HG02610 (cell line): ENCODE results near the gene MSL2.
"Not testable (repeated sequence)": the region's sequence is repeated elsewhere in the genome, so short reads cannot be mapped to it uniquely, and the experiment has no call there.

Source experiments
- ATAC-seq: cut with Tn5 transposase; IDR thresholded peaks from one replicate; pipeline ENCODE4 v1.9.1; 2021; ENCODE audit warnings: mild to moderate bottlenecking, moderate library complexity; ENCODE audit not compliant: unreplicated experiment

MSL2 gene

GRCh38 chr3:136193278-136194054 lies 2.7 kb downstream of the MSL2 start:
- no peak for ATAC-seq

GRCh38 chr3:136192831-136193230 lies 3.3 kb downstream of the MSL2 start:
- ATAC-seq: no peak

- not testable (repeated sequence) for ATAC-seq
Measured at GRCh38 chr3:136192195-136192594, 3.9 kb downstream of the MSL2 start.

GRCh38 chr3:136189859-136190617 lies 6.1 kb downstream of the MSL2 start:
- no peak for ATAC-seq

- ATAC-seq: no peak
Measured at GRCh38 chr3:136189043-136189442, 7.1 kb downstream of the MSL2 start.

- ATAC-seq: no peak
Measured at GRCh38 chr3:136187868-136188267, 8.3 kb downstream of the MSL2 start.

GRCh38 chr3:136186846-136187245 lies 9.3 kb downstream of the MSL2 start:
- no peak for ATAC-seq

- ATAC-seq: no peak
Measured at GRCh38 chr3:136186344-136186743, 9.8 kb downstream of the MSL2 start.

- ATAC-seq: no peak
Measured at GRCh38 chr3:136184703-136185102, 11.4 kb downstream of the MSL2 start.

GRCh38 chr3:136181741-136182140 lies 14.4 kb downstream of the MSL2 start:
- no peak for ATAC-seq

GRCh38 chr3:136177876-136178275 lies 18.3 kb downstream of the MSL2 start:
- ATAC-seq: no peak

GRCh38 chr3:136173939-136174490 lies 22.1 kb downstream of the MSL2 start:
- no peak for ATAC-seq

GRCh38 chr3:136171097-136171542 lies 25.0 kb downstream of the MSL2 start:
- ATAC-seq: peak; percentile 57

- ATAC-seq: not testable (repeated sequence)
Measured at GRCh38 chr3:136168236-136168635, 27.9 kb downstream of the MSL2 start.

- ATAC-seq: no peak
Measured at GRCh38 chr3:136166507-136166906, 29.6 kb downstream of the MSL2 start.

GRCh38 chr3:136163607-136164006 lies 32.5 kb downstream of the MSL2 start:
- ATAC-seq: not testable (repeated sequence)

- ATAC-seq: no peak
Measured at GRCh38 chr3:136162322-136162721, 33.8 kb downstream of the MSL2 start.

GRCh38 chr3:136161516-136161915 lies 34.6 kb downstream of the MSL2 start:
- no peak for ATAC-seq

- no peak for ATAC-seq
Measured at GRCh38 chr3:136152963-136153362, 43.2 kb downstream of the MSL2 start.

GRCh38 chr3:136152176-136152843 lies 43.8 kb downstream of the MSL2 start:
- ATAC-seq: no peak

- ATAC-seq: no peak
Measured at GRCh38 chr3:136151219-136151618, 44.9 kb downstream of the MSL2 start.
